ENCODE results near the gene AVL9. TPM values are rescaled to one million over a fixed set of nuclear protein-coding genes. Genes with fewer than 3 reads are reported as not detected.

AVL9 gene
- total RNA-seq, 1 donor from 2014 or later, result 25.5 TPM

DNA sequence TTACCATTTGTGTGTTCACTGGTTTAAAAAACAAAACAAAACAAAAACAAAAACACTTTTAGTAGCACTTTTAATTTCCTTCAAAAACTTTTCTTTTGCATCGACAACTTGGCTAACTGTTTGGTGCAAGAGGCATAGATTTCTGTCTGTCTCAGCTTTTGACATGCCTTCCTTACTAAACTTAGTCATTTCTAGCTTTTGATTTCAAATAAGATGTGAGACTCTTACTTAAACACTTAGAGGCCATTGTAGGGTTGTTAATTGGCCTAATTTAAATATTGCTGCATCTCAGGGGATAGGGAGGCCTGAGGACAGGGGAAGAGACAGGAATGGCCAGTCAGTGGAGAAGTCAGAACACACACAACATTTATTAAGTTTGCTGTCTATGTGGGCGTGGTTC lies 66.3 kb downstream of the AVL9 start:
- peaks cover 0 to 29% of the 10 kb centered on the region in 2 donors for H3K36me3 ChIP-seq
- DNase-seq (ENCODE audit: extremely low spot score in 2 of 2), result no peak
- no peaks in the 10 kb centered on the region for H3K27me3 ChIP-seq
- H3K4me3 ChIP-seq, result no peak overlapping the region
- H3K4me1 ChIP-seq, result no peaks in the 10 kb centered on the region
- H3K9me3 ChIP-seq, result no peaks in the 10 kb centered on the region
- no peak overlapping the region for H3K27ac ChIP-seq
- intact Hi-C loops (cut with DNase I), result no loop called here
- TF ChIP-seq POLR2AphosphoS5 (IDR thresholded peaks at IDR 0.05; ENCODE audit: insufficient read depth in 1 of 2, low read depth in 1 of 2), result no peak
- TF ChIP-seq, protein P1, sequence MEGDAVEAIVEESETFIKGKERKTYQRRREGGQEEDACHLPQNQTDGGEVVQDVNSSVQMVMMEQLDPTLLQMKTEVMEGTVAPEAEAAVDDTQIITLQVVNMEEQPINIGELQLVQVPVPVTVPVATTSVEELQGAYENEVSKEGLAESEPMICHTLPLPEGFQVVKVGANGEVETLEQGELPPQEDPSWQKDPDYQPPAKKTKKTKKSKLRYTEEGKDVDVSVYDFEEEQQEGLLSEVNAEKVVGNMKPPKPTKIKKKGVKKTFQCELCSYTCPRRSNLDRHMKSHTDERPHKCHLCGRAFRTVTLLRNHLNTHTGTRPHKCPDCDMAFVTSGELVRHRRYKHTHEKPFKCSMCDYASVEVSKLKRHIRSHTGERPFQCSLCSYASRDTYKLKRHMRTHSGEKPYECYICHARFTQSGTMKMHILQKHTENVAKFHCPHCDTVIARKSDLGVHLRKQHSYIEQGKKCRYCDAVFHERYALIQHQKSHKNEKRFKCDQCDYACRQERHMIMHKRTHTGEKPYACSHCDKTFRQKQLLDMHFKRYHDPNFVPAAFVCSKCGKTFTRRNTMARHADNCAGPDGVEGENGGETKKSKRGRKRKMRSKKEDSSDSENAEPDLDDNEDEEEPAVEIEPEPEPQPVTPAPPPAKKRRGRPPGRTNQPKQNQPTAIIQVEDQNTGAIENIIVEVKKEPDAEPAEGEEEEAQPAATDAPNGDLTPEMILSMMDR (IDR thresholded peaks at IDR 0.05), result no peak
- no peak for TF ChIP-seq POLR2A (IDR thresholded peaks at IDR 0.05)

DNA sequence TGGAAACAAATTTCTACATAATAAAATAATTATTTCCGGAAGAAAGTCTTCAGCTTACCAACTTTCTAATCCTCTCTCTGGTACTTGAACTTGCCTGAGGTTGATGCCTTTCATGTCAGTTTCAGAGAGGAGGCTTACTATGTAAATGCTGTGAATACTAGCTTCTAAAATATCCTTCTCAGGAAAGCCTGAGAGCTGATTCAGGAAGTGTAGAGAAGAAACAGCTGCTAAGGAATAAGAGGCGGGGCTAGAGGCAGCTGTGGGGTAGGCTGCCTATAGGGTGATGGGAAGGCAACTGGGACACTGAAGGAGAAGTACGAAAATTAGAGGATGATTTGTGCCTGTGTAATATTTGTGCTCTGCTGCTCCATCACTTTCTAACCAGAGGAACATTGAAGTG lies 69.3 kb downstream of the AVL9 start:
- Histone ChIP-seq H3K4me3 (no peak overlapping the region), H3K27me3 (no peaks in the 10 kb centered on the region), H3K27ac (no peak overlapping the region), H3K9me3 (no peaks in the 10 kb centered on the region), H3K36me3 (peaks cover 0 to 13% of the 10 kb centered on the region in 2 donors), H3K4me1 (no peaks in the 10 kb centered on the region)
- intact Hi-C loops (cut with DNase I), result no loop called here
- no peak for DNase-seq (ENCODE audit: extremely low spot score in 2 of 2)
- TF ChIP-seq POLR2AphosphoS5 (IDR thresholded peaks at IDR 0.05; ENCODE audit: insufficient read depth in 1 of 2, low read depth in 1 of 2) (no peak), POLR2A (IDR thresholded peaks at IDR 0.05) (no peak)
- TF ChIP-seq, protein P1 (IDR thresholded peaks at IDR 0.05), result no peak

DNA sequence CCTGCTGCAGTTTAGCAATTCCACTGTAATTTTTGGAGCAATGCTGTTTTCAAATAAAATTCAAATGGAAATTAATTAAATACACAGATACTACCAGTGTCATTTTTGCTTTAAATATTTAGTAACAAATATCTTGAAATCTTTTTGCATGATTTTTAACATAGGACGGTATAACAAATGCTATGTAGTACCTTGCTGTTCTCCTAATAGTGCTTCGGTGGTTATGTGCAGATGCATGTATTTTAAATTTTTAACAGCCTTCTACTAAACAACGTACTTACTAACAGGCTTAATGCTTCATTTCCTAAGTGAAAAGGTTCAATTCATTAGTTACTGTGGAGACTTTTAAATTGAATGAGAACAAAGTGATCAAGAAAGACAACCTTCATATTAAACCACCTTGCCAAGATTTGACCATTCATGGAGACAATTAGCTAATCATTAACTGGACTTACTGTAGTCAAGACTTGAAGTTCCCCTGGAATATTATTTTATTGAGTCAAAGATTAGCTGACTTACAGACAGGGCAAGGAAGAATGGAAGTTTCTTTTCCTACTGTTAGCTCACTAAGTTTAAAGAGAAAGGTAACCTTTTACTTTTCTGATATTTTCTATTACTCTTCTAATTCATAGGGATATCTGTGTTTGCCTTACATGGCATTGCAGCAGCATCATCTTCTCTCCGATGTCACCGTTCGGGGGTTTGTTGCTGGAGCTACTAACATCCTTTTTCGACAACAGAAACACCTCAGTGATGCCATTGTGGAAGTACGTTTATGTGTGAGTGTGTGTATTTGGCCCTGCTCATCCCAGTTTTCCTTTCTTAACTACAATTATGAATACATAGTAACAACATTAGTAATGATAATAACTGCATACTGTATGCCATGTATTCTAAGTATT lies 74.3 kb downstream of the AVL9 start:
- no peak for DNase-seq (ENCODE audit: extremely low spot score in 2 of 2)
- no peak for TF ChIP-seq POLR2A (IDR thresholded peaks at IDR 0.05)
- TF ChIP-seq POLR2AphosphoS5 (IDR thresholded peaks at IDR 0.05; ENCODE audit: insufficient read depth in 1 of 2, low read depth in 1 of 2), result no peak
- TF ChIP-seq, protein P1 (IDR thresholded peaks at IDR 0.05), result no peak
- Histone ChIP-seq H3K9me3 (no peaks in the 10 kb centered on the region), H3K36me3 (peaks cover 0 to 25% of the 10 kb centered on the region in 2 donors), H3K4me3 (no peak overlapping the region), H3K27ac (no peak overlapping the region), H3K4me1 (no peaks in the 10 kb centered on the region), H3K27me3 (no peaks in the 10 kb centered on the region)
- intact Hi-C loops (cut with DNase I), result no loop called here

DNA sequence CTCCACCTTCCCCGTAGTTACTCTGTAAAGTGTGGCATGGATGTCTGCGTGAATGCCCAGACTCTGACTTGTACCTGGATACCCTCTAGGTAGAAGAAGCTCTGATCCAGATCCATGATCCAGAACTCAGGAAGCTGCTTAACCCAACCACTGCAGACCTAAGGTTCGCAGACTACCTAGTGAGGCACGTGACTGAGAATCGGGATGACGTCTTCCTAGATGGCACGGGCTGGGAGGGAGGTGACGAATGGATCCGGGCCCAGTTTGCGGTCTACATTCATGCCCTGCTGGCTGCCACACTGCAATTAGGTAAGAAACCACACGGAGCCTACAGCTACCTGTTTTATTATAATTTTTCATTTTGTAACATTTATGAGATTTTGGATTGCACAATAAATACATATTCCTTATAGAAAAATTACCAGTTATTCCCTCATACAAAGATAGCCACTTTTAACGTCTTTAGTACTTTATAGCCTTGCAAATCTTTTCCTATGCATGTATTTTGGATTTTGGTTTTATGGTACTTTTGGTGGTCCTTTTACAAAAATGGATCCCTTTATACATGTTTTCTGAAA lies 77.9 kb downstream of the AVL9 start:
- Histone ChIP-seq H3K27me3 (no peaks in the 10 kb centered on the region), H3K4me3 (no peak overlapping the region), H3K9me3 (no peaks in the 10 kb centered on the region), H3K36me3 (peaks cover 0 to 51% of the 10 kb centered on the region in 2 donors), H3K4me1 (no peaks in the 10 kb centered on the region), H3K27ac (no peak overlapping the region)
- no peak for DNase-seq (ENCODE audit: extremely low spot score in 2 of 2)
- intact Hi-C loops (cut with DNase I), result no loop called here
- no peak for TF ChIP-seq POLR2AphosphoS5 (IDR thresholded peaks at IDR 0.05; ENCODE audit: insufficient read depth in 1 of 2, low read depth in 1 of 2)
- TF ChIP-seq POLR2A (IDR thresholded peaks at IDR 0.05), result no peak
- TF ChIP-seq, protein P1 (IDR thresholded peaks at IDR 0.05), result no peak

DNA sequence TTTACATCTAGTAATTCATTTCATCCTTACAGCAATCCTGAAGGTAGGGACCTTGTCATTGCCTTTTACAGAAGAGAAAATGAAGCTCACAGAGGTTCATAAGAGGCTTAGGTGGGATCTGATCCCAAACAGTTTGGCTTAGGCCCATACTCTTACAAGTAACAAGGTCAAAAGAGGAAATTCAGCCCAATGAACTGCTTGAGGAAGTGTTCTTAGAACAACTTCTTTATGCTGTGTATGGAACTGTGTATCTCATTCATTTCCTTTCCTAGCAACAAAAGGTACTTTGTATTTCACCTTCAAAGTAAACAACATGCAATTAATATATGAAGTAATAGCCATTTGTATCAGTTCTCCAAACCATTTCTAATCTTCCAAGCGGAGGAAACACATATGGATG lies 79.3 kb downstream of the AVL9 start:
- intact Hi-C loops (cut with DNase I), result no loop called here
- Histone ChIP-seq H3K27me3 (no peaks in the 10 kb centered on the region), H3K36me3 (peaks cover 0 to 51% of the 10 kb centered on the region in 2 donors), H3K4me1 (no peaks in the 10 kb centered on the region), H3K4me3 (no peak overlapping the region), H3K27ac (no peak overlapping the region), H3K9me3 (no peaks in the 10 kb centered on the region)
- no peak for DNase-seq (ENCODE audit: extremely low spot score in 2 of 2)
- TF ChIP-seq POLR2A (IDR thresholded peaks at IDR 0.05) (no peak), POLR2AphosphoS5 (IDR thresholded peaks at IDR 0.05; ENCODE audit: insufficient read depth in 1 of 2, low read depth in 1 of 2) (no peak)
- TF ChIP-seq, protein P1 (IDR thresholded peaks at IDR 0.05), result no peak

Measured in vagina (tissue), 2 donors.